H9 (cell line): ENCODE results near the gene VPS18. TPM values are rescaled to one million over a fixed set of nuclear protein-coding genes. Genes with fewer than 3 reads are reported as not detected.

Experiments
- DNase-seq: peaks from one replicate; pipeline ENCODE4 v3.0.0-alpha.2; 2017
- H2AFZ ChIP-seq: one replicate; pipeline ENCODE4 v1.6.1; 2013; ENCODE audit warnings: mild to moderate bottlenecking, low read length, control low read depth, moderate library complexity
- H2AK5ac ChIP-seq: 2 replicates; pipeline ENCODE4 v1.6.1; 2013; ENCODE audit warnings: low read length, control low read depth, mixed read lengths; ENCODE audit not compliant: insufficient read length
- H2BK120ac ChIP-seq: one replicate; pipeline ENCODE4 v1.6.1; 2013; ENCODE audit warnings: low read depth, mild to moderate bottlenecking, low read length, control low read depth, inconsistent platforms; ENCODE audit not compliant: poor library complexity, severe bottlenecking
- H2BK12ac ChIP-seq: 2 replicates; pipeline ENCODE4 v1.6.1; 2013; ENCODE audit warnings: low read length, control low read depth, mixed read lengths, low read depth; ENCODE audit not compliant: insufficient read length
- H2BK15ac ChIP-seq: 2 replicates; pipeline ENCODE4 v1.6.1; 2013; ENCODE audit warnings: low read depth, low read length, control low read depth
- H2BK20ac ChIP-seq: one replicate; pipeline ENCODE4 v1.6.1; 2013; ENCODE audit warnings: low read depth, mild to moderate bottlenecking, low read length, control low read depth, inconsistent platforms; ENCODE audit not compliant: poor library complexity, severe bottlenecking
- H2BK5ac ChIP-seq: 2 replicates; pipeline ENCODE4 v1.6.1; 2013; ENCODE audit warnings: low read length, control low read depth, mixed read lengths; ENCODE audit not compliant: insufficient read length
- H3K14ac ChIP-seq: 2 replicates; pipeline ENCODE4 v1.6.1; 2013; ENCODE audit warnings: low read length, control low read depth; ENCODE audit not compliant: insufficient read depth
- H3K18ac ChIP-seq: 2 replicates; pipeline ENCODE4 v1.6.1; 2013; ENCODE audit warnings: low read depth, mild to moderate bottlenecking, mixed read lengths, low read length, control low read depth; ENCODE audit not compliant: insufficient read length
- H3K23ac ChIP-seq: 2 replicates; pipeline ENCODE4 v1.6.1; 2013; ENCODE audit warnings: low read length, control low read depth, mixed read lengths, low read depth; ENCODE audit not compliant: insufficient read length
- H3K23me2 ChIP-seq: 2 replicates; pipeline ENCODE4 v1.6.1; 2013; ENCODE audit warnings: low read depth, mild to moderate bottlenecking, mixed read lengths, low read length, control low read depth; ENCODE audit not compliant: insufficient read length, poor library complexity, severe bottlenecking
- H3K27ac ChIP-seq: 2 replicates; pipeline ENCODE4 v1.5.1; 2013; ENCODE audit warnings: low read length, control low read depth, mixed read lengths, low read depth; ENCODE audit not compliant: insufficient read length
- H3K27me3 ChIP-seq: 2 replicates; pipeline ENCODE4 v1.6.1; 2013; ENCODE audit warnings: low read length, control low read depth, inconsistent platforms; ENCODE audit not compliant: insufficient read depth
- H3K4ac ChIP-seq: 2 replicates; pipeline ENCODE4 v1.6.1; 2013; ENCODE audit warnings: low read depth, mild to moderate bottlenecking, control low read depth, inconsistent platforms, low read length, moderate library complexity
- H3K4me1 ChIP-seq: 2 replicates; pipeline ENCODE4 v1.6.1; 2013; ENCODE audit warnings: low read length, control low read depth, inconsistent platforms; ENCODE audit not compliant: insufficient read depth
- H3K4me2 ChIP-seq: 2 replicates; pipeline ENCODE4 v1.6.1; 2013; ENCODE audit warnings: low read length, control low read depth, mixed read lengths; ENCODE audit not compliant: insufficient read length, insufficient read depth
- H3K56ac ChIP-seq: 2 replicates; pipeline ENCODE4 v1.6.1; 2013; ENCODE audit warnings: low read depth, mild to moderate bottlenecking, mixed read lengths, low read length, control low read depth; ENCODE audit not compliant: insufficient read length
- H3K79me1 ChIP-seq: 2 replicates; pipeline ENCODE4 v1.6.1; 2013; ENCODE audit warnings: low read depth, mild to moderate bottlenecking, moderate library complexity, low read length, control low read depth, inconsistent platforms; ENCODE audit not compliant: insufficient read depth, poor library complexity, severe bottlenecking
- H3K79me2 ChIP-seq: 2 replicates; pipeline ENCODE4 v1.6.1; 2013; ENCODE audit warnings: low read length, control low read depth, inconsistent platforms; ENCODE audit not compliant: insufficient read depth
- H3K9ac ChIP-seq: 2 replicates; pipeline ENCODE4 v1.6.1; 2013; ENCODE audit warnings: low read length, control low read depth, mixed read lengths; ENCODE audit not compliant: insufficient read length; ENCODE audit errors: extremely low read depth
- H3K9me3 ChIP-seq: one replicate; pipeline ENCODE4 v1.6.1; 2013; ENCODE audit warnings: low read depth, low read length, inconsistent platforms; ENCODE audit not compliant: control insufficient read depth
- H3T11ph ChIP-seq: one replicate; pipeline ENCODE4 v1.6.1; 2013; ENCODE audit warnings: mild to moderate bottlenecking, low read length, control low read depth, inconsistent platforms
- H4K20me1 ChIP-seq: one replicate; pipeline ENCODE4 v1.6.1; 2013; ENCODE audit not compliant: control insufficient read depth, insufficient read length, insufficient read depth
- H4K5ac ChIP-seq: 2 replicates; pipeline ENCODE4 v1.6.1; 2013; ENCODE audit warnings: low read depth, mild to moderate bottlenecking, mixed read lengths, low read length, control low read depth; ENCODE audit not compliant: insufficient read length
- H4K8ac ChIP-seq: replicated peaks from 2 replicates; pipeline ENCODE4 v1.6.1; 2013; ENCODE audit warnings: low read length, control low read depth, mixed read lengths, low read depth; ENCODE audit not compliant: insufficient read length
- H4K91ac ChIP-seq: 2 replicates; pipeline ENCODE4 v1.6.1; 2013; ENCODE audit warnings: low read depth, mild to moderate bottlenecking, moderate library complexity, mixed read lengths, low read length, control low read depth; ENCODE audit not compliant: insufficient read length
- H3K27ac Mint-ChIP-seq, 3 experiments: 2 replicates in 2 of 3; 3 replicates in 1 of 3; pipeline ENCODE4 v1.8.0; 2020 to 2021; ENCODE audit warnings: mixed read lengths in 3 of 3, mild to moderate bottlenecking in 1 of 3, moderate library complexity in 1 of 3
- H3K27me3 Mint-ChIP-seq: 2 replicates; pipeline ENCODE4 v1.8.0; 2021; ENCODE audit warnings: low read depth, mild to moderate bottlenecking, moderate library complexity, mixed read lengths
- H3K36me3 Mint-ChIP-seq, 3 experiments: 2 replicates in 2 of 3; 3 replicates in 1 of 3; pipeline ENCODE4 v1.8.0; 2020 to 2021; ENCODE audit warnings: low read depth in 3 of 3, mixed read lengths in 3 of 3; ENCODE audit not compliant: insufficient read depth in 1 of 3
- H3K4me1 Mint-ChIP-seq, 2 experiments: 2 replicates each; pipeline ENCODE4 v1.8.0; 2020; ENCODE audit warnings: mixed read lengths in 2 of 2
- H3K4me3 Mint-ChIP-seq, 2 experiments: 2 replicates in 1 of 2; 3 replicates in 1 of 2; pipeline ENCODE4 v1.8.0; 2020 to 2021; ENCODE audit warnings: mild to moderate bottlenecking in 2 of 2, mixed read lengths in 2 of 2, moderate library complexity in 1 of 2
- H3K9me3 Mint-ChIP-seq, 2 experiments: 2 replicates in 1 of 2; 3 replicates in 1 of 2; pipeline ENCODE4 v1.8.0; 2020; ENCODE audit warnings: mild to moderate bottlenecking in 2 of 2, mixed read lengths in 2 of 2, moderate library complexity in 1 of 2
- CTCF ChIP-seq: fragments of 200-600 bp; sonication (generic); conservative IDR thresholded peaks from 3 replicates; pipeline ENCODE4 v1.8.0; 2021; ENCODE audit warnings: antibody characterized with exemption, mild to moderate bottlenecking
- WGBS: extraction: QIAGEN DNeasy Blood & Tissue Kit; methylation state at CpG from one replicate; pipeline ENCODE4 v1.1.7; 2013; ENCODE audit warnings: missing lambda C conversion rate, low lambda C conversion rate, mixed read lengths; ENCODE audit not compliant: insufficient read length; ENCODE audit errors: extremely low coverage; 5-methylcytosine and 5-hydroxymethylcytosine counted together
- total RNA-seq: library from RNA; stranded (reverse); gene quantifications from 2 replicates; pipeline ENCODE4 v1.2.1, GENCODE V29; 2021

VPS18 gene
- total RNA-seq, 1 experiment from 2014 or later, result 45.0 TPM

GRCh38 chr15:40906091-40906990 is 12.1 kb downstream of the VPS18 start:
- Histone ChIP-seq H4K5ac (no peak overlapping the region), H2BK15ac (no peak overlapping the region), H3K79me1 (peaks cover 2% of the 10 kb centered on the region), H3K4me2 (peak overlapping the region; percentile 61), H2AK5ac (no peak overlapping the region), H3K79me2 (no peaks in the 10 kb centered on the region), H3K4ac (no peak overlapping the region), H3K27me3 (no peaks in the 10 kb centered on the region), H3K9ac (no peak overlapping the region), H4K91ac (no peak overlapping the region), H3T11ph (no peak overlapping the region), H3K14ac (peak overlapping the region; percentile 17; the same call in 1 of the 2 replicates), H3K9me3 (no peaks in the 10 kb centered on the region), H3K23ac (no peak overlapping the region), H3K23me2 (no peaks in the 10 kb centered on the region), H2AFZ (no peak overlapping the region), H3K18ac (no peak overlapping the region), H3K56ac (no peak overlapping the region), H4K8ac (no peak overlapping the region), H3K4me1 (no peaks in the 10 kb centered on the region), H4K20me1 (no peaks in the 10 kb centered on the region), H3K27ac (no peak overlapping the region), H2BK120ac (no peak overlapping the region), H2BK5ac (no peak overlapping the region), H2BK12ac (no peak overlapping the region), H2BK20ac (no peak overlapping the region)
- Mint-ChIP-seq H3K27me3 (peaks cover 6% of the 10 kb centered on the region), H3K4me3 (peak overlapping the region; percentile 56 to 71; a peak in 4 of 5 replicates), H3K27ac (no peak overlapping the region; a peak in 1 of 7 replicates), H3K4me1 (peaks cover 20 to 22% of the 10 kb centered on the region in 2 experiments), H3K36me3 (peaks cover 12 to 36% (median 21%) of the 10 kb centered on the region in 3 experiments), H3K9me3 (no peaks in the 10 kb centered on the region)
- peak; percentile 96 for TF ChIP-seq CTCF
- no CpG with 5 or more reads among the region's 36 CpGs for WGBS
- peak; percentile 96 for DNase-seq
